Right lobe of liver (tissue), 4 donors: ENCODE results near the gene IFRD2.

Experiments used
- CTCF ChIP-seq, 4 donors: fragments of 200-600 bp in 3 of 4; fragments of 450-650 bp in 1 of 4; IDR thresholded peaks; one replicate each; pipeline versions ENCODE4 v1.5.1 to v1.8.0; 2016 to 2022; ENCODE audit warnings: antibody characterized with exemption in 4 of 4, mild to moderate bottlenecking in 2 of 4
- POLR2A ChIP-seq: fragments of 450-650 bp; IDR thresholded peaks from one replicate; pipeline ENCODE4 v1.6.1; 2017; ENCODE audit warnings: antibody characterized with exemption, mild to moderate bottlenecking
- donor health status: DM: no; HTN: no; CAD: no.
- donor health status: DM: no; HTN: no; CAD: no.
- donor health status: DM: no; HTN: yes; CAD: no.

GRCh38 chr3:50293079-50293801 lies 1.0 kb upstream of the IFRD2 start:
- TF ChIP-seq CTCF (IDR thresholded peaks at IDR 0.05) (no peak), POLR2A (no peak)
